ENCODE data around the gene ARAP3. TPM values are rescaled to one million over a fixed set of nuclear protein-coding genes. Genes with fewer than 3 reads are reported as not detected.

ARAP3 gene
- total and polyA plus RNA-seq, 2 donors (not counting 1 experiment from before 2014, with no cell fraction given) = 0.34 to 3.7 TPM

GRCh38 chr5:141650851-141651727, 30.9 kb downstream of the ARAP3 start, which contains the start of gene FCHSD1:
FCHSD1 (minus strand) TSS chr5:141651418; CDS start chr5:141651368, 50 bp downstream.
- 5% methylated on average over 46 of the region's 50 CpGs for WGBS (ENCODE audit: insufficient coverage)
- peaks cover 7% of the 10 kb centered on the region for H3K27me3 Mint-ChIP-seq

More at GRCh38 chr5:141650851-141651727, 30.9 kb downstream of the ARAP3 start, which contains the start of gene FCHSD1:
- Histone ChIP-seq H3K9ac (ENCODE audit: low read length) (peak within 1 kb of the TSS; percentile 75), H3K79me2 (ENCODE audit: control insufficient read depth, insufficient read depth, low read length) (peaks cover 8% of the 10 kb centered on the region), H3K4me3 (ENCODE audit: control extremely low read depth in 1 of 5, extremely low read depth in 1 of 5, insufficient read depth in 1 of 5, low read depth in 2 of 5, low read length in 4 of 5) (peak within 1 kb of the TSS; percentile 53 to 84 (median 70)), H3K4me2 (replicated peaks; ENCODE audit: low read depth, low read length, poor library complexity, severe bottlenecking) (peak within 1 kb of the TSS; percentile 87), H3K27ac (ENCODE audit: low read length in 2 of 2) (peak within 1 kb of the TSS; percentile 60 to 82), H4K20me1 (ENCODE audit: control insufficient read depth, insufficient read depth, low read length, poor library complexity, severe bottlenecking) (no peaks in the 10 kb centered on the region), H3K27me3 (replicated peaks in 1 of 4; ENCODE audit: control extremely low read depth in 1 of 4, control insufficient read depth in 3 of 4, insufficient read depth in 4 of 4, low read length in 3 of 4) (peaks cover 0 to 8% (median 0%) of the 10 kb centered on the region in 4 experiments), H3K9me3 (ENCODE audit: control extremely low read depth in 1 of 3, control insufficient read depth in 2 of 3, insufficient read depth in 1 of 3, low read length in 2 of 3) (no peaks in the 10 kb centered on the region), H3K4me1 (ENCODE audit: control insufficient read depth in 2 of 2, insufficient read depth in 2 of 2, low read length in 2 of 2) (peaks cover 14 to 22% of the 10 kb centered on the region in 2 donors), H3K36me3 (replicated peaks in 1 of 2; ENCODE audit: control extremely low read depth in 1 of 2, control insufficient read depth in 1 of 2, extremely low read depth in 1 of 2, insufficient read depth in 2 of 2, low read length in 1 of 2) (peaks cover 7 to 17% of the 10 kb centered on the region in 2 experiments), H2AFZ (ENCODE audit: insufficient read depth, low read depth, low read length, poor library complexity, severe bottlenecking) (peak within 1 kb of the TSS; percentile 97)
- ChIA-PET CTCF (interaction anchor here (0.7 to 3.0 kb wide), 11 partner anchors 14 to 331 kb away, joined by 3 to 22 read pairs (median 5); partner anchors contain the start of genes DIAPH1, HDAC3, RELL2 and RNF14), POLR2A (interaction anchor here (0.6 to 1.7 kb wide), 10 partner anchors 11 to 492 kb away, joined by 3 to 22 read pairs (median 4); partner anchors contain the start of genes ARAP3, DIAPH1, HDAC3 and RELL2)
- DNase-seq = peak; percentile 89
- peak; percentile 100 for ATAC-seq (ENCODE audit: low read depth)
- intact Hi-C loops (cut with micrococcal nuclease) = loop anchor here (1.0 to 10.0 kb wide), 6 partner anchors 15 to 454 kb away; partner anchors contain the start of genes HDAC3, NDFIP1, RELL2 and RNF14
- TF ChIP-seq, protein P1, sequence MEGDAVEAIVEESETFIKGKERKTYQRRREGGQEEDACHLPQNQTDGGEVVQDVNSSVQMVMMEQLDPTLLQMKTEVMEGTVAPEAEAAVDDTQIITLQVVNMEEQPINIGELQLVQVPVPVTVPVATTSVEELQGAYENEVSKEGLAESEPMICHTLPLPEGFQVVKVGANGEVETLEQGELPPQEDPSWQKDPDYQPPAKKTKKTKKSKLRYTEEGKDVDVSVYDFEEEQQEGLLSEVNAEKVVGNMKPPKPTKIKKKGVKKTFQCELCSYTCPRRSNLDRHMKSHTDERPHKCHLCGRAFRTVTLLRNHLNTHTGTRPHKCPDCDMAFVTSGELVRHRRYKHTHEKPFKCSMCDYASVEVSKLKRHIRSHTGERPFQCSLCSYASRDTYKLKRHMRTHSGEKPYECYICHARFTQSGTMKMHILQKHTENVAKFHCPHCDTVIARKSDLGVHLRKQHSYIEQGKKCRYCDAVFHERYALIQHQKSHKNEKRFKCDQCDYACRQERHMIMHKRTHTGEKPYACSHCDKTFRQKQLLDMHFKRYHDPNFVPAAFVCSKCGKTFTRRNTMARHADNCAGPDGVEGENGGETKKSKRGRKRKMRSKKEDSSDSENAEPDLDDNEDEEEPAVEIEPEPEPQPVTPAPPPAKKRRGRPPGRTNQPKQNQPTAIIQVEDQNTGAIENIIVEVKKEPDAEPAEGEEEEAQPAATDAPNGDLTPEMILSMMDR (IDR thresholded peaks at IDR 0.05) = no peak
- TF ChIP-seq EZH2 (IDR thresholded peaks at IDR 0.05; ENCODE audit: borderline replicate concordance, insufficient read depth, low read depth, low read length, poor library complexity, severe bottlenecking) = no peak
- H3K4me3 Mint-ChIP-seq = peak within 1 kb of the TSS; percentile 99
- H3K27ac Mint-ChIP-seq = peak within 1 kb of the TSS; percentile 98
- H3K4me1 Mint-ChIP-seq = peaks cover 34% of the 10 kb centered on the region
- H3K9me3 Mint-ChIP-seq (ENCODE audit: insufficient read depth) = no peaks in the 10 kb centered on the region

All from B cell (primary cell).